ENCODE results near the gene SH3YL1.

The SH3YL1 gene

GRCh38 chr2:233030-233429 is 30.8 kb downstream of the SH3YL1 start:
- DNase-seq (ENCODE audit: low read depth, low spot score): no peak

GRCh38 chr2:231521-232185 is 32.2 kb downstream of the SH3YL1 start:
- no peak overlapping the region for H3K4me3 ChIP-seq (ENCODE audit: low read length)
- no peak for DNase-seq (ENCODE audit: low read depth, low spot score)

More at GRCh38 chr2:233030-233429, 30.8 kb downstream of the SH3YL1 start:
- no peak overlapping the region for H3K4me3 ChIP-seq (ENCODE audit: low read length)

GRCh38 chr2:228518-229278 is 35.1 kb downstream of the SH3YL1 start:
- no peak overlapping the region for H3K4me3 ChIP-seq (ENCODE audit: low read length)
- DNase-seq (ENCODE audit: low read depth, low spot score): no peak

GRCh38 chr2:228115-228514 is 35.7 kb downstream of the SH3YL1 start:
- no peak for DNase-seq (ENCODE audit: low read depth, low spot score)
- no peak overlapping the region for H3K4me3 ChIP-seq (ENCODE audit: low read length)

- no peak overlapping the region for H3K4me3 ChIP-seq (ENCODE audit: low read length)
- no peak for DNase-seq (ENCODE audit: low read depth, low spot score)
Observed at GRCh38 chr2:223971-224760, 39.7 kb downstream of the SH3YL1 start.

GRCh38 chr2:223451-223850 is 40.4 kb downstream of the SH3YL1 start:
- no peak for DNase-seq (ENCODE audit: low read depth, low spot score)
- no peak overlapping the region for H3K4me3 ChIP-seq (ENCODE audit: low read length)

GRCh38 chr2:216068-216467 is 47.8 kb downstream of the SH3YL1 start:
- no peak for DNase-seq (ENCODE audit: low read depth, low spot score)
- H3K4me3 ChIP-seq (ENCODE audit: low read length): no peak overlapping the region

- no peak for DNase-seq (ENCODE audit: low read depth, low spot score)
- no peak overlapping the region for H3K4me3 ChIP-seq (ENCODE audit: low read length)
Observed at GRCh38 chr2:213932-214693, 49.7 kb downstream of the SH3YL1 start.

- no peak overlapping the region for H3K4me3 ChIP-seq (ENCODE audit: low read length)
- DNase-seq (ENCODE audit: low read depth, low spot score): no peak
Observed at GRCh38 chr2:211486-212184, 52.2 kb downstream of the SH3YL1 start.

- no peak overlapping the region for H3K4me3 ChIP-seq (ENCODE audit: low read length)
- no peak for DNase-seq (ENCODE audit: low read depth, low spot score)
Observed at GRCh38 chr2:210660-211059, 53.2 kb downstream of the SH3YL1 start.

GRCh38 chr2:209470-209869 is 54.4 kb downstream of the SH3YL1 start:
- H3K4me3 ChIP-seq (ENCODE audit: low read length): no peak overlapping the region

GRCh38 chr2:208335-208734 is 55.5 kb downstream of the SH3YL1 start:
- DNase-seq (ENCODE audit: low read depth, low spot score): no peak
- no peak overlapping the region for H3K4me3 ChIP-seq (ENCODE audit: low read length)

More at GRCh38 chr2:209470-209869, 54.4 kb downstream of the SH3YL1 start:
- no peak for DNase-seq (ENCODE audit: low read depth, low spot score)

- no peak overlapping the region for H3K4me3 ChIP-seq (ENCODE audit: low read length)
- no peak for DNase-seq (ENCODE audit: low read depth, low spot score)
Observed at GRCh38 chr2:203984-204383, 59.8 kb downstream of the SH3YL1 start.

GRCh38 chr2:203401-203800 is 60.4 kb downstream of the SH3YL1 start:
- DNase-seq (ENCODE audit: low read depth, low spot score): no peak
- H3K4me3 ChIP-seq (ENCODE audit: low read length): no peak overlapping the region

GRCh38 chr2:202945-203344 is 60.9 kb downstream of the SH3YL1 start:
- DNase-seq (ENCODE audit: low read depth, low spot score): no peak
- H3K4me3 ChIP-seq (ENCODE audit: low read length): no peak overlapping the region

- DNase-seq (ENCODE audit: low read depth, low spot score): no peak
- H3K4me3 ChIP-seq (ENCODE audit: low read length): no peak overlapping the region
Observed at GRCh38 chr2:201648-202433, 62.0 kb downstream of the SH3YL1 start.

- no peak overlapping the region for H3K4me3 ChIP-seq (ENCODE audit: low read length)
- no peak for DNase-seq (ENCODE audit: low read depth, low spot score)
Observed at GRCh38 chr2:199041-199966, 64.5 kb downstream of the SH3YL1 start.

Data from Jurkat, Clone E6-1 (cell line).